ENCODE measurements around the gene NINJ2.
A peak's percentile ranks its signal among the peaks of the same experiment; 100 is the strongest.
"Not testable (repeated sequence)": the region's sequence is repeated elsewhere in the genome, so short reads cannot be mapped to it uniquely, and the experiment has no call there.

The NINJ2 gene

DNA sequence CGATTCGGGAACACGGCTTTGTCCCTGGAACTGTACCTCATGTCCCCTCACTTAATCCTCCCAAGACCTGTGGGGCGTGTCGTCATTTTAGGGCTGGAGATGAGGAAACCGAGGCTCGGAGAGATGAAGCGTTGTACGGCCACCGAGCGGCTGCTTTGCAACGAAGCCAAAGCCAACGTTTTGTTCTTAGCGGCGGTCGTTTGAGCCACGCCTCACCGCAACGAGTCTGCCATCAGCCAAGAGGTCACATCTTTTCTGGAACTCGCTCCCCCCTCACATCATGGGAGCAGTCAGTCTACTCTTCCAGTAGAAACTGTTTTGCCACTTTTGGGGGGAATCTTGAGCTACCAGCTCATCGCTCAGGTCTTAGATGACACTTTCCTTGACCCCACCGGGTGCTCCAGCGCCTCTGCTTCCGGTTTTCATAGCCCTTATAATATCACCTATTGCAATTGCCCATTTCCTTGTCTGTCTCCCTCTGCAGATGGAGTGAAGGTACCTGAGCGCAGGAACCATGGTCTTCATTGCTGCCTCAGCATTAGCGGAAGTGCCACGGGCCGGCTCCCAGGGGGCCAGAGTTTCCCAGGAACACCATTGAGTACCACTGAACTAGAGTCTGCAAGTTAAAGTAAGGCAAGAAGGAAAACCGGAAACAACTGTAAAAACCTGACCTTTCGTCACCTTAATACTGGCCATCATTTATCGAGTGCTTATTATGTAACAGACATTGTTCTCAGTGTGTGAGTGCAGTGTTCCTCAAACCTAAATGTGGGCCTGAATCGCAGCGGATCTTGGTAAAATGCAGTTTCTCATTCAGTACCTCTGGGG lies 19.6 kb downstream of the NINJ2 start:
- TF ChIP-seq CTCF (conservative IDR thresholded peaks at IDR 0.05): no peak
- peak overlapping the region; percentile 83 for H3K27ac ChIP-seq

DNA sequence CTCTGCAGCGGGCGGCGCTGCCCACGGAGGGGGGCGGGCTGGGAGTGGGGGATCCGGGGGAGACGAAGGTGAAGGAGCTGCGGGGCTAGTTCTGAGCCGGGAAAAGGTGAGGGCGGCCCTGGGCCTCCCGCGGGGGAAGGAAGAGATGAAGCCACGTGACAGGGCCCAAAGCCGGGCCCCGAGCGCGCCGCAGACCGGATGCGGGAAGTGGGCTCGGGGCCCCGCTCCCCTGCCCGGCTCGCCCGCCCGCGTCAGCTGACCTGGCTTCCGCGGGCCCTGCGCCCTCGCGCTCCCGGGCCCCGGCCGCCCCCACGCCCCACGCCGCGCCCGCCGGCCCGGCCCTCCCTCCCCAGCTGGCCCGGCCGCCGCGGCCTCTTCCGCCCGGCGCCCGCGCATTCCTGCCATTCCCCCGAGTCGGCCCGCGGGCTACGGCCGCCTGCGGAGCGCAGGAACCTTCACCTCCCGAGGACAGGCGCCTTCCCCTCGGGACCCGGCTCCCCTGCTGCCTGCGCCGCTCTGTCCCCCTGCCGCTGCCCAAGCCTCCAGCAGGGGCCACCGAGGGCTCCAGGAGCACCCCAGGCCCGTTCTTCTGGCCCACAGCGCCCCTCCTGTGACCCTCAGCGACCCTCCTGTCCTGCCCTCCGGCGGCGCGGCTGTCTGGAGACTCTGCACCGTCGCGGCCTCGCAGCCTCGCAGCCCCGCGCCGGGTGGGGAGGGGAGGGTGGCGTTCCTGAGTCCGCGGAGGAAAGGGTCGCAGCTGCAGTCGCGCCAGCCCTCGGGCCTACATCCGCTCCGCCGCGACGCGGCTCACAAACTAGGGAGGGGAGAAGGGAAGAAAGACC lies 20.4 kb downstream of the NINJ2 start:
- H3K27ac ChIP-seq: peak overlapping the region; percentile 83
- peak; percentile 41 for TF ChIP-seq CTCF (conservative IDR thresholded peaks at IDR 0.05)

DNA sequence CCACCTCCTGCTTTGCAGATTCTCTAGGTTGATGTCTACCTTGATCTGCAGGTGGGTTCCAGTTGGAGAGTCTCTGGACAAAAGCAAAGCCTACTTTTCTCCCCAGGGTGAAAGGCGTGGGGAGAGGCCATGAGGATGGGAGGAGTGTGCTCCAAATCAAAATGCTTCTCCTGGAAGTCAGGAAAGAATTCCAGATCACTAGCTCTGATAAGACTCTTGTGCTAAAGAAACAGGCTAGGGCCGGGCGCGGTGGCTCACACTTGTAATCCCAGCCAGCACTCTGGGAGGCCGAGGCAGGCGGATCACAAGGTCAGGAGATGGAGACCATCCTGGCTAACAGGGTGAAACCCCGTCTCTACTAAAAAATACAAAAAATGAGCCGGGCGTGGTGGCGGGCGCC lies 21.9 kb downstream of the NINJ2 start:
- H3K27ac ChIP-seq: not testable (repeated sequence)

GRCh38 chr12:640773-641172 lies 22.5 kb downstream of the NINJ2 start:
- no peak overlapping the region for H3K27ac ChIP-seq
- no peak for TF ChIP-seq CTCF (conservative IDR thresholded peaks at IDR 0.05)

DNA sequence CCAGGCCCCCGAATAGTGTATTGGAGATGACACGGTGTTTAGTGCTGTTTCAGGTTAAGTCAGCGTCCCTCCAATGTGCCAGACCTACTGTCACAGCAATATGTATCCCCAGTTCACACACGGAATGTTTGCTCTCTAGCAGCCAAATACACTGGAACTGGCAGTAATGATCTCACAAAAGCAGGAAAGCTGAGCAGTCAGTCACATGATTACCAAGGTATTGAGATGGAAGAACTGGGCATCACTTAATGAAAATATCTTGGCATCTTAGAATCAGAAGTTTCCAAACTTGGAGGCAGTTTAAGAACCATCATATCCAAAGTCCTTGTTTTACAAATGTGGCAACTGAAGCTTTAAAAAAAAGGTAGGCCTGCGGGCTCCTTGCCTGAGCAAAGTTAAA lies 23.3 kb downstream of the NINJ2 start:
- TF ChIP-seq CTCF (conservative IDR thresholded peaks at IDR 0.05): no peak
- no peak overlapping the region for H3K27ac ChIP-seq

DNA sequence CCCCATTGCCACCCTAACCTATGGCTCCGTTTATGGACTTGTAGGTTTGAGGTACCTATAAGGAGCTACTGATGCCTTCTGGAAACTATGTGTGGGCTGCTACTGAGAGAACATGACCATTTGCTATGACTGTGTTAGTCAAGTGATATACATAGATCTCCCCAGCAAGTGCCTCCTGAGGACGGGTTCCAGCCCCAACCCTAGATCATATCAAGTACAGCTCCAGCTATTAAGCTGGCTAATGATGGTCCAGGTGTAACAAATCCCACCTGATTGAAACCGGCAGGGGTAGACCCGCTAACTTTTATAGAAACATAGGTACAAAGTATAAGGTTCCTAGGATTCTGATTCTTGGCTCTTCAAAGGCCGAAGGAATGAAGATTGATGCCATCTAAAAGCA lies 23.7 kb downstream of the NINJ2 start:
- TF ChIP-seq CTCF (conservative IDR thresholded peaks at IDR 0.05): no peak
- H3K27ac ChIP-seq: no peak overlapping the region

DNA sequence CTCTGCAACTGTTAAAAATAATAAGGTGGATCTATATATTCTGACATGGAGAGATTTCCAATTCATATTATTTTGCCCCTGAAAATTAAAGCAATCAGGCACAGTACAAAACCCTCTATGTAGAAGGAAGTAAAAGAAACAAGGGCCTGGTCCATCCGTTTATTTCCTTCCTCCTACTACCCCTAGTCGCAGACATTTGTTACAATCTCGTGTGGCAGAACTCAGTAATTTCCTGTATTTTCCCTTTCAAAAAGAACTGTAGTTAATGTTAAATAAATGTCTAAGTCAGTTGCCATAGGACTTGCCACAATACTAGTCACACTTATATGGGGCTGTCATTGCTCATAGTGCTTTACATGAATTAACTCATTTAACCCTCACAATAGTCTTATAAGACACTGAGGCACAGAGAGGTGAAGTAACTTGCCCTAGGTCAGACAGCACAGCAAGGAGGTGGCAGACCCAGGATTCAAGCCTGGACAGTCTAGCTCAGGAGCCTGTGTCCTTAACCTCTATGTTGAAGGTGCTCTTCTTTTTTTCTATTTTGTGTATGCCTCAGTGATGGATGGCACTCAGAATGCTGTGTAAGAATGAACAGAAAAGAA lies 24.2 kb downstream of the NINJ2 start:
- H3K27ac ChIP-seq: no peak overlapping the region
- no peak for TF ChIP-seq CTCF (conservative IDR thresholded peaks at IDR 0.05)

Measured in VCaP (cell line).